ENCODE data around the gene SRC. TPM values are rescaled to one million over a fixed set of nuclear protein-coding genes. Genes with fewer than 3 reads are reported as not detected.

SRC gene
- total RNA-seq, 1 donor from 2014 or later = 15.4 TPM

- H3K9ac ChIP-seq = no peak overlapping the region
- H3K27me3 ChIP-seq = no peaks in the 10 kb centered on the region
- no peak overlapping the region for H3K4me2 ChIP-seq
- TF ChIP-seq EZH2phosphoT487 (IDR thresholded peaks at IDR 0.05) (no peak), EZH2 (IDR thresholded peaks at IDR 0.05) (no peak), CTCF (IDR thresholded peaks at IDR 0.05) (no peak)
- no peaks in the 10 kb centered on the region for H3K36me3 Mint-ChIP-seq
- H3K79me2 ChIP-seq (ENCODE audit: low read depth) = no peaks in the 10 kb centered on the region
- no peak overlapping the region for H3K4me3 Mint-ChIP-seq
- no peak overlapping the region for H3K27ac ChIP-seq
- no peak overlapping the region for H3K27ac Mint-ChIP-seq
- H2AFZ ChIP-seq (replicated peaks) = no peak overlapping the region
- H3K4me1 ChIP-seq = peaks cover 2% of the 10 kb centered on the region
- H3K4me1 Mint-ChIP-seq = peaks cover 14% of the 10 kb centered on the region
- H3K4me3 ChIP-seq = no peak overlapping the region
- no peak for DNase-seq (ENCODE audit: low spot score)
- no peaks in the 10 kb centered on the region for H3K9me3 ChIP-seq (ENCODE audit: low read depth)
- H3K9me3 Mint-ChIP-seq = no peaks in the 10 kb centered on the region
- H3K36me3 ChIP-seq = no peaks in the 10 kb centered on the region
- no peaks in the 10 kb centered on the region for H3F3A ChIP-seq (ENCODE audit: low read depth)
- no peaks in the 10 kb centered on the region for H4K20me1 ChIP-seq (ENCODE audit: low read depth)
- H3K27me3 Mint-ChIP-seq (ENCODE audit: insufficient read depth, low read depth) = peaks cover 9% of the 10 kb centered on the region
Measured at GRCh38 chr20:37443596-37443995, 97.7 kb downstream of the SRC start.

- Histone ChIP-seq H3K9ac (no peak overlapping the region), H3K4me2 (no peak overlapping the region), H4K20me1 (ENCODE audit: low read depth) (no peaks in the 10 kb centered on the region), H3K4me3 (no peak overlapping the region), H3K27ac (no peak overlapping the region), H3K9me3 (ENCODE audit: low read depth) (no peaks in the 10 kb centered on the region), H3K79me2 (ENCODE audit: low read depth) (no peaks in the 10 kb centered on the region), H2AFZ (replicated peaks) (no peak overlapping the region), H3K27me3 (no peaks in the 10 kb centered on the region), H3F3A (ENCODE audit: low read depth) (no peaks in the 10 kb centered on the region), H3K4me1 (no peaks in the 10 kb centered on the region), H3K36me3 (no peaks in the 10 kb centered on the region)
- DNase-seq (ENCODE audit: low spot score) = no peak
- no peaks in the 10 kb centered on the region for H3K4me1 Mint-ChIP-seq
- H3K4me3 Mint-ChIP-seq = no peak overlapping the region
- H3K36me3 Mint-ChIP-seq = no peaks in the 10 kb centered on the region
- H3K27me3 Mint-ChIP-seq (ENCODE audit: insufficient read depth, low read depth) = peaks cover 7% of the 10 kb centered on the region
- TF ChIP-seq CTCF (IDR thresholded peaks at IDR 0.05) (no peak), EZH2phosphoT487 (IDR thresholded peaks at IDR 0.05) (no peak), EZH2 (IDR thresholded peaks at IDR 0.05) (no peak)
- H3K9me3 Mint-ChIP-seq = no peaks in the 10 kb centered on the region
- H3K27ac Mint-ChIP-seq = no peak overlapping the region
Measured at GRCh38 chr20:37445041-37445440, 99.1 kb downstream of the SRC start.

- Mint-ChIP-seq H3K4me3 (no peak overlapping the region), H3K4me1 (no peaks in the 10 kb centered on the region), H3K36me3 (no peaks in the 10 kb centered on the region), H3K9me3 (no peaks in the 10 kb centered on the region), H3K27ac (no peak overlapping the region), H3K27me3 (ENCODE audit: insufficient read depth, low read depth) (peaks cover 7% of the 10 kb centered on the region)
- Histone ChIP-seq H3F3A (ENCODE audit: low read depth) (no peaks in the 10 kb centered on the region), H3K9me3 (ENCODE audit: low read depth) (no peaks in the 10 kb centered on the region), H3K4me2 (no peak overlapping the region), H3K27ac (no peak overlapping the region), H2AFZ (replicated peaks) (no peak overlapping the region), H3K27me3 (no peaks in the 10 kb centered on the region), H3K4me1 (no peaks in the 10 kb centered on the region), H3K36me3 (no peaks in the 10 kb centered on the region), H3K9ac (no peak overlapping the region), H4K20me1 (ENCODE audit: low read depth) (no peaks in the 10 kb centered on the region), H3K79me2 (ENCODE audit: low read depth) (no peaks in the 10 kb centered on the region), H3K4me3 (no peak overlapping the region)
- DNase-seq (ENCODE audit: low spot score) = no peak
- no peak for TF ChIP-seq EZH2phosphoT487 (IDR thresholded peaks at IDR 0.05)
- no peak for TF ChIP-seq EZH2 (IDR thresholded peaks at IDR 0.05)
- TF ChIP-seq CTCF (IDR thresholded peaks at IDR 0.05) = no peak
Measured at GRCh38 chr20:37446286-37447032, 100.5 kb downstream of the SRC start.
